ENCODE data around the gene IGSF3.

DNA sequence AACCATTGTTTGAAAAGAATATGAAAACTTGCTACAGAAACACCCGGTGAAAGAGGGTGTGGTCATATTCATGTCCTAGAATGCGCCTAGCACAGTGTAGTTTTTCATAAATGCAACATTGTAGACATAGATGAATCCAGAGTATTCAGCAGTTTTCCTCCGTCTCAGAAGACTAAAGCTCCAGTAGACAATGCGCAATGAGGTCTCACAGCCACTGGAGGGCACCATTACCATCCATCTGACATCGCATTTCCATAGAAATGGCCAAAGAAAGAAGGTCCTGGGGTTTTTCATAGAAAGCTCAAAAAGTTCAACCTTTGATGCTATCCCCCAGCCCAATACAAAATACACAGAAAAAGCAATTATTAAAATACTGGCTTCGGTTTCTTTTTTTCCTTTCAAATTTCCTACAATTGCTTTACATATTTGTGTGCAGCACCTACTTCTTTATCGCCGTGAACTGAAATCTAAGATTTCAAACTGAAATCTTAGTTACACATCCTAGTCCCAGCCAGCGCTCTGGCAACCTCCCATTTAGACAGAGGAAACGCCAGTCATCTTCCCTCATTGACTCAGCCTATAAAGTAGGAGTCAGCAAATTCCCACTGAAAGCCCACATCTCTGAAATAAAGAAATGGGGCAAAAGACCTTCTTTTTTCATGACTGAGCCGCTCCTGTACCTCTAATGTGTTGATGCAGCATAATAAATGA lies 92.8 kb downstream of the IGSF3 start:
- TF ChIP-seq, protein P1, sequence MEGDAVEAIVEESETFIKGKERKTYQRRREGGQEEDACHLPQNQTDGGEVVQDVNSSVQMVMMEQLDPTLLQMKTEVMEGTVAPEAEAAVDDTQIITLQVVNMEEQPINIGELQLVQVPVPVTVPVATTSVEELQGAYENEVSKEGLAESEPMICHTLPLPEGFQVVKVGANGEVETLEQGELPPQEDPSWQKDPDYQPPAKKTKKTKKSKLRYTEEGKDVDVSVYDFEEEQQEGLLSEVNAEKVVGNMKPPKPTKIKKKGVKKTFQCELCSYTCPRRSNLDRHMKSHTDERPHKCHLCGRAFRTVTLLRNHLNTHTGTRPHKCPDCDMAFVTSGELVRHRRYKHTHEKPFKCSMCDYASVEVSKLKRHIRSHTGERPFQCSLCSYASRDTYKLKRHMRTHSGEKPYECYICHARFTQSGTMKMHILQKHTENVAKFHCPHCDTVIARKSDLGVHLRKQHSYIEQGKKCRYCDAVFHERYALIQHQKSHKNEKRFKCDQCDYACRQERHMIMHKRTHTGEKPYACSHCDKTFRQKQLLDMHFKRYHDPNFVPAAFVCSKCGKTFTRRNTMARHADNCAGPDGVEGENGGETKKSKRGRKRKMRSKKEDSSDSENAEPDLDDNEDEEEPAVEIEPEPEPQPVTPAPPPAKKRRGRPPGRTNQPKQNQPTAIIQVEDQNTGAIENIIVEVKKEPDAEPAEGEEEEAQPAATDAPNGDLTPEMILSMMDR (IDR thresholded peaks at IDR 0.05), result peak; percentile 70 to 84
- no peak for TF ChIP-seq EP300 (IDR thresholded peaks at IDR 0.05)
- no peak for TF ChIP-seq POLR2A (IDR thresholded peaks at IDR 0.05)

Measured in suprapubic skin (tissue), 3 donors.